ENCODE results near the gene RNF223. TPM values are rescaled to one million over a fixed set of nuclear protein-coding genes. Genes with fewer than 3 reads are reported as not detected.
"Not testable (repeated sequence)": the region's sequence is repeated elsewhere in the genome, so short reads cannot be mapped to it uniquely, and the experiment has no call there.

RNF223 gene
- total RNA-seq, 1 experiment from 2014 or later: not detected

GRCh38 chr1:1072849-1073742, 1.0 kb downstream of the RNF223 start:
- no peak for DNase-seq (ENCODE audit: low spot score)

- DNase-seq (ENCODE audit: low spot score): no peak
Measured at GRCh38 chr1:1072299-1072848, 1.7 kb downstream of the RNF223 start.

DNA sequence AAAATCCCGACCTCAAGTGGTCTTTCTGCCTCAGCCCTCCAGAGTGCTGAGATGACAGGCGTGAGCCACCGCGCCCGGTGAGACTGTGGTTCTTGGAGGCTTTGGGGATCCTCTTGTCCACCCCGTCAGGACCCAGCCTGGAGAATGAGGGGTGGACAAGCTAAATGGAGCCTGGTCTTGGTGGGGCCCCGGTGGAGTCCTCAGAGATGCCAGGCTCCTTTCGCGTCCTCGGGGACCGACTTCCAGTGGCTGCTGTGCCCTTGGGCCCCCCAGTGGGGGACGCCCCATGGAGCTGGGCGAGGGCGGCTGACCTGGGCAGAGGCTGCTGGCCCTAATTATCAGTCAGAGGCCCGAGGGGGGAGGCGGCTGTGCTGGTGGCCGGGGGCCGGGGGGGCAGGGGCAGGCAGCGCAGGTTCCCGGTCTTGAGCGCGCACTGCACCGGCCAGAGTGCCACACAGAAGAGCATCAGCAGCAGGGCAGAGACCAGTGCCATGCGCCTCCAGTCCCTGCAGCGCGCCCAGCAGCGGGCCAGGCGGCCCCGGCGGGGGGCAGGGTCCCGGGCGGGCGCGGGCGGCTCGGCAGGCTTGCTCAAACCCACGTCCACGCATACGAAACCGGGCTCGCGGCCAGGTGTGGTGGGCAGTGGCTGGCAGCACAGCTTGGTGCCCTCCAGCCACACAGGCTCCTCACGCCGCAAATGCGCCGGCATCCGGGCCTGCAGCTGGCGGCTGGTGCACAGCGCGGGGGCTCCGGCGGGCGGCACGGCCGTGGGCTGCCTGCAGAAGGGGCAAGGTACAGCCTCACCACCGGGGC, 2.4 kb downstream of the RNF223 start:
- no peak for DNase-seq (ENCODE audit: low spot score)

GRCh38 chr1:1069711-1070676, 4.1 kb downstream of the RNF223 start:
- DNase-seq (ENCODE audit: low spot score): no peak

GRCh38 chr1:1069056-1069710, 4.9 kb downstream of the RNF223 start:
- no peak for DNase-seq (ENCODE audit: low spot score)

- no peak for DNase-seq (ENCODE audit: low spot score)
Measured at GRCh38 chr1:1068517-1069055, 5.5 kb downstream of the RNF223 start.

- DNase-seq (ENCODE audit: low spot score): no peak
Measured at GRCh38 chr1:1067860-1068516, 6.1 kb downstream of the RNF223 start.

DNA sequence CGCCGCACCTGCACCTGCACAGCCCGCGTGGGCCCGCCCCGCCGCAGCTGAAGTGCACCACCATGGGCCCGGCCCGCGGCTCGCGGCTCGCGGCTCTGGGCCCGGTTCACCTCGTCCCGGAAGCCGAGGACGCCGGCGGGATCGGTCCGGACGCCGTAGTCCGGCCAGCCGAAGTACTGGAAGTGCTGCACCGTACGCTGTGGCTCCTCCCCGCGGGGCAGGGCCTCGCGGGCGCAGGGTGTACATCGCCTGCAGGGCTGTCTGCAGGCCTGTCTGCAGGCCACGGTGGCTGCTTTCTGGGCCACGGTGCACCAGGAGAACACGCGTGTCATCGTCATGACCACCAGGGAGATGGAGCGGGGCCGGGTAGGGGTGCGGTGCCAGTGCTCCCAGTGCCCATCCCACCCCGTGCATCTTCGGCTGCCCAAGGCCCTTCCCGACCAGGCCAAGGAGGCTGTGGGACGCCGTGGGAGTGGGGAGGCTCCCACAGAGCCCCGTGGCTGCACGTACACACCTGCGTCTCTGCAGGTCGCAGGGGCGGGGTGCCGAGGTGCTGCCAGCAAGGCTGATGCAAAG, 6.7 kb downstream of the RNF223 start:
- DNase-seq (ENCODE audit: low spot score): no peak

GRCh38 chr1:1066403-1067283, 7.5 kb downstream of the RNF223 start:
- no peak for DNase-seq (ENCODE audit: low spot score)

GRCh38 chr1:1065940-1066304, 8.2 kb downstream of the RNF223 start:
- not testable (repeated sequence) for DNase-seq (ENCODE audit: low spot score)

GRCh38 chr1:1065265-1065939, 8.7 kb downstream of the RNF223 start:
- DNase-seq (ENCODE audit: low spot score): no peak

DNA sequence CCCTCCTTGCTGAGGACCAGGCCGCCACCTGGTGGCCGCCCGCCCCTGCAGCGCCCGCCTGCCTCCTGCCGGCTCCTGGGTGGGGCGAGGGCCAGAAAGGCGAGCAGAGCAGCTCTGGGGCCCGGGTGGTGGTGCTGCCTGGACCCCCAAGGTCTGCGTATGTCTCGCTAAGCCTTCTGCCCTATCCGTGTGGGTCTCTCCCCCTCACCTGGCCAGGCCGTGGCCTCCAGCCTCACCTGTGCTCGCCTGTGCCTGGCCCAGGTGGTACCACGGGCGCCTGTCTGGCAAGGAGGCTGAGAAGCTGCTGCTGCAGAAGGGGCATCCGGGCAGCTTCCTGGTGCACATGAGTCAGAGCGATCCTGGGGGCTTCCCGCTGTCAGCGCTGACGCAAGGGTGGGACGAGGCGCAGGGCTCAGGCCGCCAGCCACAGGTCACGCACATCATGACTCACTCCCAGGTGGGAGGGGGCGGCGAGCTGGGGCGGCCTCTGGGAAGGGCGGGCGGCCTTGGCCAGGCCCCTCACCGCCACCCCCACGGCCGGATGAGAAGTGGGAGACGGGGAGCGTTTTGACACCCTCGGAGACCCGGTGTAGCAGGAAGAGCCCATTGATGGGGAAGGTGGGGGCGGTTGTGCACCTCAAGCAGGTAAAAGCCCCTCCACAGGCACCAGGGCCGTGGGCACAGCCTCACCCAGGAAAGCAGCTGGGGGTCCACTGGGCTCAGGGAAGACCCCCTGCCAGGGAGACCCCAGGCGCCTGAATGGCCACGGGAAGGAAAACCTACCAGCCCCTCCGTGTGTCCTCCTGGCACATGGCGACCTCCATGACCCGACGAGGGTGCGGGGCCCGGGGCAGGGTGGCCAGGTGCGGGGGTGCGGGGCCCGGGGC, 9.9 kb downstream of the RNF223 start:
- peak; percentile 85 for DNase-seq (ENCODE audit: low spot score)

- no peak for DNase-seq (ENCODE audit: low spot score)
Measured at GRCh38 chr1:1063261-1063944, 10.7 kb downstream of the RNF223 start.

DNA sequence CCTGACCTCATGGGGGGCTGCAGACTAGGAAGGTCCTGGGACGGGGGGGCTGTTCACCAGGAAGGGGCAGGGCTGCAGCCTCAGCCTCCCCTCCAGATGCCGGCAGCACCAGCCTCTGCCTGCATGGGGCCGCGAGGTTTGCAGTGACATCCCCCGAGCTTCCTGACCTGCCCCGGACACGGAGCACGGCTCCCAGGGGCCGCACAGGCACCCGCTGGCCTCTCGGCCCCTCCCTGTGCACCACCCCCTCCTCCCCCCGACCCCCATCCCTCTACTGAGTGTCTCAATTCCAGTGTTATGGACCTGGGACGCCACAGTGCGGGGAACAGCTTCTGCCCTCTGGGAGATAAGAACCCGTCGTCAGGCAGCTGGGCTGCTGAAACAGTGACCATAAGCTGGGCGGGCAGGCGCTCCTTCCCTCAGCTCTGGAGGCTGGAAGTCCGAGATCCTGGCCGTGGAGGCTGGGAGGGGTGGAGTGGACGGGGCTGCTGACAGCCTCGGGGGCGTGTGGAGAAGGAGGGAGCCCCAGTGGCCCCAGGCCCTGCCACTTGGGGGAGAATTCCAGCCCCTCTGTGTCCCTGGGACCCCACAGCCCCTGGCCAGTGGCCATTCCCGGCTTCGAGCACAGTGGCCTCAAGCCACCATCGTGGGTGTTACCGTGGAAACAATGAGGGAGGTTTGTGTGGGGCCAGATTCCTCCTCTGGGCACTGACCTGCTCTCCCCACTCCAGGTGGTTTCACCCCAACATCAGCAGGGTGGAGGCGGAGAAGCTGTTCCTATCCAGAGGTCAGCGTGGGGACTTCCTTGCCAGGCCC, 11.6 kb downstream of the RNF223 start:
- no peak for DNase-seq (ENCODE audit: low spot score)

GRCh38 chr1:1061682-1062345, 12.3 kb downstream of the RNF223 start:
- DNase-seq (ENCODE audit: low spot score): no peak
